ENCODE data around the gene MIB1. TPM values are rescaled to one million over a fixed set of nuclear protein-coding genes. Genes with fewer than 3 reads are reported as not detected.

The MIB1 gene
- total RNA-seq, 1 experiment from 2014 or later = 70.5 TPM

GRCh38 chr18:21908711-21909110, 168.1 kb downstream of the MIB1 start:
- H3K4me1 ChIP-seq (ENCODE audit: insufficient read depth, low read length, poor library complexity, severe bottlenecking) = no peaks in the 10 kb centered on the region
- intact Hi-C loops (cut with micrococcal nuclease; ENCODE audit: unreplicated experiment) = no loop called here
- ChIA-PET POLR2A (ENCODE audit: low non-redundant PET) (interaction anchor here (0.7 kb wide), 1 partner anchor 216 kb away, joined by 6 read pairs; no protein-coding TSS in a partner anchor), CTCF (no interaction called here)
- no peaks in the 10 kb centered on the region for H3K9me3 ChIP-seq (ENCODE audit: low read depth, low read length, poor library complexity, severe bottlenecking)
- TF ChIP-seq EZH2 (IDR thresholded peaks at IDR 0.05; ENCODE audit: borderline replicate concordance, low read depth, low read length, poor library complexity, severe bottlenecking) (no peak), CTCF (conservative IDR thresholded peaks at IDR 0.05; ENCODE audit: low read depth, low read length) (no peak)
- H3K27me3 ChIP-seq (replicated peaks; ENCODE audit: insufficient read depth, low read depth, low read length, poor library complexity) = peaks cover 19% of the 10 kb centered on the region
- H3K27ac ChIP-seq (ENCODE audit: low read depth, low read length, poor library complexity, severe bottlenecking) = no peak overlapping the region
- H3K36me3 ChIP-seq (ENCODE audit: insufficient read depth, low read length, poor library complexity, severe bottlenecking) = no peaks in the 10 kb centered on the region
- H3K4me3 ChIP-seq (ENCODE audit: low read depth, low read length, poor library complexity, severe bottlenecking) = no peak overlapping the region
- DNase-seq (ENCODE audit: low spot score) = no peak
- BruUV-seq (replicated peaks) = no TSS peak

GRCh38 chr18:21910906-21911305, 170.3 kb downstream of the MIB1 start:
- intact Hi-C loops (cut with micrococcal nuclease; ENCODE audit: unreplicated experiment) = loop anchor here (5.0 kb wide), 3 partner anchors 46 to 796 kb away; no protein-coding TSS in a partner anchor
- H3K4me3 ChIP-seq (ENCODE audit: low read depth, low read length, poor library complexity, severe bottlenecking) = no peak overlapping the region
- peaks cover 19% of the 10 kb centered on the region for H3K27me3 ChIP-seq (replicated peaks; ENCODE audit: insufficient read depth, low read depth, low read length, poor library complexity)
- ChIA-PET POLR2A (ENCODE audit: low non-redundant PET) (no interaction called here), CTCF (no interaction called here)
- H3K27ac ChIP-seq (ENCODE audit: low read depth, low read length, poor library complexity, severe bottlenecking) = no peak overlapping the region
- H3K4me1 ChIP-seq (ENCODE audit: insufficient read depth, low read length, poor library complexity, severe bottlenecking) = no peaks in the 10 kb centered on the region
- no peak for DNase-seq (ENCODE audit: low spot score)
- H3K9me3 ChIP-seq (ENCODE audit: low read depth, low read length, poor library complexity, severe bottlenecking) = no peaks in the 10 kb centered on the region
- no TSS peak for BruUV-seq (replicated peaks)
- TF ChIP-seq CTCF (conservative IDR thresholded peaks at IDR 0.05; ENCODE audit: low read depth, low read length) = no peak
- TF ChIP-seq EZH2 (IDR thresholded peaks at IDR 0.05; ENCODE audit: borderline replicate concordance, low read depth, low read length, poor library complexity, severe bottlenecking) = no peak
- H3K36me3 ChIP-seq (ENCODE audit: insufficient read depth, low read length, poor library complexity, severe bottlenecking) = no peaks in the 10 kb centered on the region

- no peak for TF ChIP-seq CTCF (conservative IDR thresholded peaks at IDR 0.05; ENCODE audit: low read depth, low read length)
- no peak for TF ChIP-seq EZH2 (IDR thresholded peaks at IDR 0.05; ENCODE audit: borderline replicate concordance, low read depth, low read length, poor library complexity, severe bottlenecking)
- intact Hi-C loops (cut with micrococcal nuclease; ENCODE audit: unreplicated experiment) = loop anchor here (5.0 kb wide), 3 partner anchors 46 to 796 kb away; no protein-coding TSS in a partner anchor
- Histone ChIP-seq H3K9me3 (ENCODE audit: low read depth, low read length, poor library complexity, severe bottlenecking) (no peaks in the 10 kb centered on the region), H3K27ac (ENCODE audit: low read depth, low read length, poor library complexity, severe bottlenecking) (no peak overlapping the region), H3K27me3 (replicated peaks; ENCODE audit: insufficient read depth, low read depth, low read length, poor library complexity) (peaks cover 19% of the 10 kb centered on the region), H3K36me3 (ENCODE audit: insufficient read depth, low read length, poor library complexity, severe bottlenecking) (no peaks in the 10 kb centered on the region), H3K4me3 (ENCODE audit: low read depth, low read length, poor library complexity, severe bottlenecking) (no peak overlapping the region), H3K4me1 (ENCODE audit: insufficient read depth, low read length, poor library complexity, severe bottlenecking) (no peaks in the 10 kb centered on the region)
- DNase-seq (ENCODE audit: low spot score) = no peak
- no TSS peak for BruUV-seq (replicated peaks)
- CTCF ChIA-PET = no interaction called here
- POLR2A ChIA-PET (ENCODE audit: low non-redundant PET) = no interaction called here
Observed at GRCh38 chr18:21911551-21911950, 171.0 kb downstream of the MIB1 start.
